Panc1 (cell line): ENCODE results near the gene CRELD2.

Experiments used
- CTCF ChIP-seq: fragments of 450-650 bp; IDR thresholded peaks from 2 replicates; pipeline ENCODE4 v1.5.1; 2017; ENCODE audit warnings: mild to moderate bottlenecking
- POLR2AphosphoS5 ChIP-seq: IDR thresholded peaks from 2 replicates; pipeline ENCODE4 v1.6.1; 2012; ENCODE audit warnings: mild to moderate bottlenecking, low read depth, low read length, moderate library complexity
- SIN3A ChIP-seq: IDR thresholded peaks from 2 replicates; pipeline ENCODE4 v1.6.1; 2012; ENCODE audit warnings: low read depth, mild to moderate bottlenecking, low read length, moderate library complexity, borderline replicate concordance; ENCODE audit not compliant: insufficient read depth
- TCF7L2 ChIP-seq: IDR thresholded peaks from 2 replicates; pipeline ENCODE4 v1.6.1; 2011; ENCODE audit warnings: mild to moderate bottlenecking, low read depth, low read length, inconsistent platforms

DNA sequence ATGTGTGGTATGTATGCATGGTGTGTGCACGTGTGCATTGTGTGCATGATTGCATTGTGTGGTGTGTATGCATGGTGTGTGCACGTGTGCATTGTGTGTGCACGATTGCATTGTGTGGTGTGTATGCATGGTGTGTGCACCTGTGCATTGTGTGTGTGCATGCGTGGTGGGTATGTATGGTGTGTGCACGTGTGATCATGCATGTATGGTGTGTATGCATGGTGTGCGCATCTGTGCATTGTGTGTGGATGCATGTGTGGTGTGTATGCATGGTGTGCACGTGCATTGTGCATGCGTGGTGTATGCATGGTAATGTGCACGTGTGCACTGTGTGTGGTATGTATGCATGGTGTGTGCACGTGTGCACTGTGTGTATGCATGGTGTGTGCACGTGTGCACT, 17.0 kb upstream of the CRELD2 start:
- TF ChIP-seq POLR2AphosphoS5 = no peak
- no peak for TF ChIP-seq CTCF
- TF ChIP-seq SIN3A = no peak
- TF ChIP-seq TCF7L2 = no peak
